HepG2 (cell line): ENCODE results near the gene KCTD13. TPM values are rescaled to one million over a fixed set of nuclear protein-coding genes. Genes with fewer than 3 reads are reported as not detected.
A peak's percentile ranks its signal among the peaks of the same experiment; 100 is the strongest.

ENCODE experiments used
- ARID5B ChIP-seq: IDR thresholded peaks from 2 replicates; pipeline ENCODE4 v1.4.0; 2020; ENCODE audit warnings: mild to moderate bottlenecking, missing genetic modification reagents
- DNMT1 ChIP-seq: sonication (generic); formaldehyde crosslinking; IDR thresholded peaks from 2 replicates; pipeline ENCODE4 v1.5.1; 2020; ENCODE audit warnings: mild to moderate bottlenecking, missing genetic modification reagents
- KAT8 ChIP-seq: IDR thresholded peaks from 2 replicates; pipeline ENCODE4 v1.6.1; 2016; ENCODE audit warnings: missing genetic modification reagents, missing compliant biosample characterization
- MXD4 ChIP-seq: IDR thresholded peaks from 2 replicates; pipeline ENCODE4 v1.6.1; 2016; ENCODE audit warnings: mild to moderate bottlenecking, missing biosample characterization, missing genetic modification reagents
- NCOA1 ChIP-seq: sonication (generic); formaldehyde crosslinking; IDR thresholded peaks from 2 replicates; pipeline ENCODE4 v1.9.0; 2021; ENCODE audit warnings: missing genetic modification reagents
- NFIC ChIP-seq: IDR thresholded peaks from 2 replicates; pipeline ENCODE4 v1.6.1; 2012; ENCODE audit warnings: mild to moderate bottlenecking, low read length, inconsistent platforms
- RELA ChIP-seq: sonication (generic); formaldehyde crosslinking; IDR thresholded peaks from 2 replicates; pipeline ENCODE4 v1.4.0; 2020; ENCODE audit warnings: missing genetic modification reagents
- RNF219 ChIP-seq: sonication (generic); formaldehyde crosslinking; IDR thresholded peaks from 2 replicates; pipeline ENCODE4 v1.5.0; 2020; ENCODE audit warnings: mild to moderate bottlenecking, missing genetic modification reagents
- TFDP2 ChIP-seq: sonication (generic); formaldehyde crosslinking; IDR thresholded peaks from 2 replicates; pipeline ENCODE4 v1.4.0; 2020; ENCODE audit warnings: missing genetic modification reagents
- THAP11 ChIP-seq: IDR thresholded peaks from 2 replicates; pipeline ENCODE4 v1.6.1; 2016; ENCODE audit warnings: missing biosample characterization, missing genetic modification reagents
- ZNF30 ChIP-seq: sonication (generic); formaldehyde crosslinking; IDR thresholded peaks from 2 replicates; pipeline ENCODE4 v1.5.0; 2020; ENCODE audit warnings: mild to moderate bottlenecking, missing genetic modification reagents
- ZNF431 ChIP-seq: sonication (generic); formaldehyde crosslinking; IDR thresholded peaks from 2 replicates; pipeline ENCODE4 v1.9.0; 2022; ENCODE audit warnings: missing genetic modification reagents, low read depth, mild to moderate bottlenecking, borderline replicate concordance
- ZNF574 ChIP-seq: sonication (generic); formaldehyde crosslinking; IDR thresholded peaks from 2 replicates; pipeline ENCODE4 v1.4.0; 2020; ENCODE audit warnings: missing genetic modification reagents
- polyA plus RNA-seq, 8 experiments: library from polyadenylated mRNA; depleted of rRNA in 3 of 8; stranded (reverse) in 7 of 8; unstranded in 1 of 8; fragments of >200 nt; fragmentation: Illumina TruSeq in 4 of 8; extraction: Trizol in 4 of 8; gene quantifications; 2 replicates each; pipeline versions ENCODE4 v1.2.1 to v1.2.3, GENCODE V29; 2011 to 2016; ENCODE audit warnings: low read depth in 4 of 8, missing spikeins in 1 of 8, mixed read lengths in 1 of 8; ENCODE audit not compliant: insufficient read depth in 1 of 8
- total RNA-seq, 5 experiments: library from RNA; depleted of rRNA; stranded (reverse); fragments of >200 nt; fragmentation: Illumina TruSeq; extraction: Trizol; gene quantifications; 2 replicates each; pipeline ENCODE4 v1.2.3, GENCODE V29; 2016; ENCODE audit warnings: low read depth in 1 of 5
- TF ChIP-seq, protein P1 (sequence below): sonication (generic); formaldehyde crosslinking; IDR thresholded peaks from 2 replicates; pipeline ENCODE4 v1.5.1; 2020; ENCODE audit warnings: missing genetic modification reagents, mild to moderate bottlenecking, borderline replicate concordance
- TF ChIP-seq, protein P2 (sequence below): sonication (generic); formaldehyde crosslinking; IDR thresholded peaks from 2 replicates; pipeline ENCODE4 v1.4.0; 2020; ENCODE audit warnings: mild to moderate bottlenecking, low read depth, missing genetic modification reagents

KCTD13 gene
- total and polyA plus RNA-seq, 2 of the 13 experiments (the other 11 are each of a cell fraction or from before 2014, with no cell fraction given), result 6.3 to 14.7 TPM

GRCh38 chr16:29899516-29900101 is 26.4 kb downstream of the KCTD13 start, which contains the start of gene SEZ6L2 (continued):
- TF ChIP-seq ARID5B (CRISPR knock-in tag), result 0 out of 2 replicates have a peak, but pooled peaks have one; percentile 9
- TF ChIP-seq, protein P1, sequence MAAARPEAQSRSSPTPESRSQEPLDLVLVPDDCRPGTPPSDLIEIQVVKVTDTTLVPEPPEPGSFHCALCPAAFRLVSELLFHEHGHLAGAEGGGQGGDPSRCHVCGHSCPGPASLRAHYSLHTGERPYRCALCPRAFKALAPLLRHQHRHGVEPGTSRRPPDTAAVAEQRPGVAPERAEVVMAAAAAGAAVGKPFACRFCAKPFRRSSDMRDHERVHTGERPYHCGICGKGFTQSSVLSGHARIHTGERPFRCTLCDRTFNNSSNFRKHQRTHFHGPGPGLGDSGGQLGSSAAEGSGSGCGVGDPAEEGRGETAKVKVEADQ (CRISPR knock-in tag), result no peak
- peak; percentile 37; the same call in 1 of the 2 replicates for TF ChIP-seq NCOA1
- TF ChIP-seq NFIC, result no peak
- no peak for TF ChIP-seq RELA (CRISPR knock-in tag)
- peak; percentile 91; the same call in 1 of the 2 replicates for TF ChIP-seq MXD4 (CRISPR knock-in tag)
- peak; percentile 21 for TF ChIP-seq KAT8 (CRISPR knock-in tag)
- TF ChIP-seq THAP11 (CRISPR knock-in tag), result peak; percentile 35
- no peak for TF ChIP-seq DNMT1 (CRISPR knock-in tag)
- peak; percentile 47; the same call in 1 of the 2 replicates for TF ChIP-seq TFDP2 (CRISPR knock-in tag)
- TF ChIP-seq ZNF30 (CRISPR knock-in tag), result peak; percentile 90; the same call in 1 of the 2 replicates
- TF ChIP-seq ZNF574 (CRISPR knock-in tag), result peak; percentile 83
- TF ChIP-seq, protein P2, sequence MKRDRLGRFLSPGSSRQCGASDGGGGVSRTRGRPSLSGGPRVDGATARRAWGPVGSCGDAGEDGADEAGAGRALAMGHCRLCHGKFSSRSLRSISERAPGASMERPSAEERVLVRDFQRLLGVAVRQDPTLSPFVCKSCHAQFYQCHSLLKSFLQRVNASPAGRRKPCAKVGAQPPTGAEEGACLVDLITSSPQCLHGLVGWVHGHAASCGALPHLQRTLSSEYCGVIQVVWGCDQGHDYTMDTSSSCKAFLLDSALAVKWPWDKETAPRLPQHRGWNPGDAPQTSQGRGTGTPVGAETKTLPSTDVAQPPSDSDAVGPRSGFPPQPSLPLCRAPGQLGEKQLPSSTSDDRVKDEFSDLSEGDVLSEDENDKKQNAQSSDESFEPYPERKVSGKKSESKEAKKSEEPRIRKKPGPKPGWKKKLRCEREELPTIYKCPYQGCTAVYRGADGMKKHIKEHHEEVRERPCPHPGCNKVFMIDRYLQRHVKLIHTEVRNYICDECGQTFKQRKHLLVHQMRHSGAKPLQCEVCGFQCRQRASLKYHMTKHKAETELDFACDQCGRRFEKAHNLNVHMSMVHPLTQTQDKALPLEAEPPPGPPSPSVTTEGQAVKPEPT (CRISPR knock-in tag), result no peak
- no peak; the same call in 1 of the 2 replicates for TF ChIP-seq ZNF431
- TF ChIP-seq RNF219 (CRISPR knock-in tag), result no peak
